Mesendoderm (in vitro differentiated cells): Measurements from ENCODE around the gene SV2C.
A peak's percentile ranks its signal among the peaks of the same experiment; 100 is the strongest.

Source experiments
- DNase-seq: peaks from one replicate; pipeline ENCODE4 v3.0.0; 2013
- H2AK5ac ChIP-seq: 2 replicates; pipeline ENCODE4 v1.6.1; 2013; ENCODE audit warnings: low read length, inconsistent platforms
- H2BK120ac ChIP-seq: 2 replicates; pipeline ENCODE4 v1.6.1; 2013; ENCODE audit warnings: low read depth, mild to moderate bottlenecking, low read length, moderate library complexity, mixed read lengths
- H2BK15ac ChIP-seq: replicated peaks from 2 replicates; pipeline ENCODE4 v1.6.1; 2013; ENCODE audit warnings: low read depth, mild to moderate bottlenecking, moderate library complexity
- H2BK5ac ChIP-seq: 2 replicates; pipeline ENCODE4 v1.6.1; 2013; ENCODE audit warnings: low read length, inconsistent platforms
- H3K18ac ChIP-seq: 2 replicates; pipeline ENCODE4 v1.6.1; 2013; ENCODE audit warnings: mild to moderate bottlenecking, low read length, mixed read lengths
- H3K23ac ChIP-seq: one replicate; pipeline ENCODE4 v1.6.1; 2013; ENCODE audit warnings: low read length
- H3K27ac ChIP-seq: 2 replicates; pipeline ENCODE4 v1.5.1; 2013; ENCODE audit warnings: low read depth, mild to moderate bottlenecking, inconsistent platforms, low read length, moderate library complexity
- H3K27me3 ChIP-seq: 2 replicates; pipeline ENCODE4 v1.6.1; 2013; ENCODE audit warnings: low read length, control low read depth, mild to moderate bottlenecking, inconsistent platforms; ENCODE audit not compliant: insufficient read depth, poor library complexity
- H3K36me3 ChIP-seq: 2 replicates; pipeline ENCODE4 v1.6.1; 2013; ENCODE audit warnings: low read length, inconsistent platforms; ENCODE audit not compliant: control insufficient read depth, insufficient read depth
- H3K4ac ChIP-seq: one replicate; pipeline ENCODE4 v1.6.1; 2013; ENCODE audit warnings: low read depth, mild to moderate bottlenecking, low read length, moderate library complexity
- H3K4me1 ChIP-seq: 2 replicates; pipeline ENCODE4 v1.6.1; 2013; ENCODE audit warnings: low read depth, low read length, inconsistent platforms; ENCODE audit not compliant: control insufficient read depth
- H3K4me2 ChIP-seq: 2 replicates; pipeline ENCODE4 v1.6.1; 2013; ENCODE audit warnings: low read length
- H3K4me3 ChIP-seq: 2 replicates; pipeline ENCODE4 v1.5.1; 2013; ENCODE audit warnings: mild to moderate bottlenecking, low read length
- H3K56ac ChIP-seq: one replicate; pipeline ENCODE4 v1.6.1; 2013; ENCODE audit warnings: low read length
- H3K79me1 ChIP-seq: 2 replicates; pipeline ENCODE4 v1.6.1; 2013; ENCODE audit warnings: low read length, inconsistent platforms
- H3K79me2 ChIP-seq: 2 replicates; pipeline ENCODE4 v1.6.1; 2013; ENCODE audit warnings: mild to moderate bottlenecking, low read length; ENCODE audit not compliant: control insufficient read depth, insufficient read depth
- H3K9ac ChIP-seq: 2 replicates; pipeline ENCODE4 v1.6.1; 2013; ENCODE audit warnings: low read length, inconsistent platforms
- H4K5ac ChIP-seq: one replicate; pipeline ENCODE4 v1.6.1; 2013; ENCODE audit warnings: low read length
- H4K8ac ChIP-seq: one replicate; pipeline ENCODE4 v1.6.1; 2013; ENCODE audit warnings: low read depth, mild to moderate bottlenecking, control low read depth, low read length, moderate library complexity
- WGBS: extraction: QIAGEN DNeasy Blood & Tissue Kit; methylation state at CpG from one replicate; pipeline ENCODE4 v1.1.7; 2013; ENCODE audit warnings: low lambda C conversion rate, missing lambda C conversion rate; ENCODE audit not compliant: insufficient coverage; ENCODE audit errors: extremely low coverage; 5-methylcytosine and 5-hydroxymethylcytosine counted together

SV2C gene

DNA sequence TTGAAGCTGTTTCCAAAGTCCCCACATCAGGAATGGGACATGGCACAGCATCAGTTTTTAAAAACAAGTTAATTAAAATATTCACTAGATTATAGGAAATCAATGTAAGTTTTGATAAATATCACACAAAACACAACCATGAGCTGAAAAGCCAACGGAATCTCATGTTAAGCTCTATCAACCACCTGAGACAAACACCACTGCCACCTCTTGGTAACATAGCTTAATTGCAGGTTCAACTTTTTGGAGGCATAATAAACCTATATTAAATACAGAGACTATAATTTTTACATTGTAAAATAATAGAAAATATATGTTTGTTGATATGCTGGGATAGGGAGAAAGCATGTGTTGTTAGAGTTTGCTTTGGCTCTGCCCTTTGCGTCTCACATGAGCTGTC lies 126.1 kb downstream of the SV2C start:
- peak; percentile 23 for DNase-seq
- no peaks in the 10 kb centered on the region for H3K36me3 ChIP-seq
- H2BK120ac ChIP-seq: no peak overlapping the region
- H3K56ac ChIP-seq: no peak overlapping the region
- no peak overlapping the region for H4K5ac ChIP-seq
- H4K8ac ChIP-seq: no peak overlapping the region
- no peak overlapping the region for H3K23ac ChIP-seq
- no peak overlapping the region for H3K27ac ChIP-seq
- H2BK15ac ChIP-seq: no peak overlapping the region
- no peaks in the 10 kb centered on the region for H3K79me1 ChIP-seq
- no peak overlapping the region for H3K18ac ChIP-seq
- H3K27me3 ChIP-seq: no peaks in the 10 kb centered on the region
- H3K4me2 ChIP-seq: no peak overlapping the region
- no peak overlapping the region for H3K4me3 ChIP-seq
- WGBS: no CpG with 5 or more reads among the region's 2 CpGs
- no peak overlapping the region for H3K9ac ChIP-seq
- peaks cover 1% of the 10 kb centered on the region for H3K4me1 ChIP-seq
- no peak overlapping the region for H2BK5ac ChIP-seq
- no peak overlapping the region for H2AK5ac ChIP-seq
- H3K4ac ChIP-seq: no peak overlapping the region
- H3K79me2 ChIP-seq: no peaks in the 10 kb centered on the region

DNA sequence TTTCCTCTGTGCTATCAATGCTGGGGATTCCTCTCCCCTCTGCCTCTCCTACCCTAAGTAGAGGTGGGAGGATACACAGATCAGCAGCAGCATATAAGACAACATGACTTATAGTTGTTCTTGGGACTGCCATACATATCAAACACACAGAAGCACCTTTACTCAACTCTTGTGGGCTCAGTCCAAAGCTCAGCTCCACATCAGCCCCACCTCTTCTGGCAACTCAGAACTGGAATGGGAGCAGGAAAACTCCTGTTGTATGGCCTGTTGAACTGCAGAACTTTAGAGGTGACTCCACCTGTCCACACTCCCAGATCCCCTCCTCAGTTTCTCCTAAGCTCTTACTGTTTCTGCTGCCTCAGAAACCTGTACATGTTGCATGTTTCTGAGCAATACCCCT lies 127.8 kb downstream of the SV2C start:
- no peak overlapping the region for H3K4me2 ChIP-seq
- H3K36me3 ChIP-seq: no peaks in the 10 kb centered on the region
- no peak for DNase-seq
- H3K9ac ChIP-seq: no peak overlapping the region
- H3K4ac ChIP-seq: no peak overlapping the region
- no peak overlapping the region for H3K27ac ChIP-seq
- no peaks in the 10 kb centered on the region for H3K79me2 ChIP-seq
- no peak overlapping the region for H2AK5ac ChIP-seq
- no peak overlapping the region for H3K18ac ChIP-seq
- no peak overlapping the region for H3K23ac ChIP-seq
- no peaks in the 10 kb centered on the region for H3K27me3 ChIP-seq
- H4K5ac ChIP-seq: no peak overlapping the region
- H2BK120ac ChIP-seq: no peak overlapping the region
- H3K4me3 ChIP-seq: no peak overlapping the region
- H3K4me1 ChIP-seq: no peaks in the 10 kb centered on the region
- no peak overlapping the region for H2BK15ac ChIP-seq
- no peaks in the 10 kb centered on the region for H3K79me1 ChIP-seq
- H4K8ac ChIP-seq: no peak overlapping the region
- H3K56ac ChIP-seq: no peak overlapping the region
- H2BK5ac ChIP-seq: no peak overlapping the region

DNA sequence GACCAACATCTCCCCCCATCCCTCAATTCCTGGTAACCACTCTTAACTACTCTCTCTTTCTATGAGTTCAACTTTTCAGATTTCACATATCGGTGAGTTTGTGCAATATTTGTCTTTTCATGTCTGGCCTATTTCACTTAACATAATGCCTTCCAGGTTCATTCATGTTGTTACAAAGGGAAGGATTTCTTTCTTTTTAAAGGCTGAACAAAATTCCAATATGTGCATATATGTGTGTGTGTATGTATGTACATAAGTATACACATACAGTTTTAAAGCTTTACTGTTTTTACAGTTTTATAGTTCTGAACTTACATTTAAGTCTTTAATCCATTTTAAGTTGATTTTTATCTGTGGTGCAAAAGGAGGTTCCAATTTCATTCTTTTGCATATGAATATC lies 130.7 kb downstream of the SV2C start:
- Histone ChIP-seq H3K27ac (no peak overlapping the region), H2BK120ac (no peak overlapping the region), H2AK5ac (no peak overlapping the region), H4K5ac (no peak overlapping the region), H3K79me2 (no peaks in the 10 kb centered on the region), H3K18ac (no peak overlapping the region), H2BK15ac (no peak overlapping the region), H3K36me3 (no peaks in the 10 kb centered on the region), H3K4me3 (no peak overlapping the region), H3K27me3 (no peaks in the 10 kb centered on the region), H3K9ac (no peak overlapping the region), H3K56ac (no peak overlapping the region), H3K79me1 (no peaks in the 10 kb centered on the region), H3K4me1 (no peaks in the 10 kb centered on the region), H4K8ac (no peak overlapping the region), H3K23ac (no peak overlapping the region), H3K4ac (no peak overlapping the region), H3K4me2 (no peak overlapping the region), H2BK5ac (no peak overlapping the region)
- no peak for DNase-seq
- no CpG with 5 or more reads among the region's 1 CpG for WGBS

DNA sequence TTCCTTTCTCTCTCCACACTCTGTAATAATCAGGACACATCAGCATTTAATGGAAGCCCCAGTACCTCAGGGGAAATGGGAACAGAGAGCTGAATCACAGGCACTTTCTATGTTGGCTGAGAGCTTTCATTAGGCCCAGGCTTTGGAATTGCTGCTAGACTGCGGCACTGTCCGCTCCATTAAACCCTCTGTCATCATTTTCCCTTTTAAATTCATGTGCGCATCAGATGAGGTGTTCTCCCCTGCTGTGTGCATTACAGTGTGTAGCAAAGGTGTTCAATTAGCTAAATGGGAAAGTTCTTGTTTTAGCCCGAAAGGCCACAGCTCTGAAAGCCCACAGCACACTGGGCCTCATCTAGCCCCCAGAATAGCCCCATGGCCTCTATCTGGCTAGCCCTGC lies 133.6 kb downstream of the SV2C start:
- Histone ChIP-seq H3K36me3 (no peaks in the 10 kb centered on the region), H3K56ac (no peak overlapping the region), H2BK120ac (no peak overlapping the region), H2BK5ac (no peak overlapping the region), H3K27ac (no peak overlapping the region), H3K79me1 (no peaks in the 10 kb centered on the region), H2AK5ac (no peak overlapping the region), H3K9ac (no peak overlapping the region), H3K23ac (no peak overlapping the region), H3K4ac (no peak overlapping the region), H3K4me1 (no peaks in the 10 kb centered on the region), H3K27me3 (no peaks in the 10 kb centered on the region), H3K79me2 (no peaks in the 10 kb centered on the region), H3K4me2 (no peak overlapping the region), H4K8ac (no peak overlapping the region), H3K18ac (no peak overlapping the region), H4K5ac (no peak overlapping the region), H3K4me3 (no peak overlapping the region), H2BK15ac (no peak overlapping the region)
- no peak for DNase-seq
- WGBS: no CpG with 5 or more reads among the region's 4 CpGs

DNA sequence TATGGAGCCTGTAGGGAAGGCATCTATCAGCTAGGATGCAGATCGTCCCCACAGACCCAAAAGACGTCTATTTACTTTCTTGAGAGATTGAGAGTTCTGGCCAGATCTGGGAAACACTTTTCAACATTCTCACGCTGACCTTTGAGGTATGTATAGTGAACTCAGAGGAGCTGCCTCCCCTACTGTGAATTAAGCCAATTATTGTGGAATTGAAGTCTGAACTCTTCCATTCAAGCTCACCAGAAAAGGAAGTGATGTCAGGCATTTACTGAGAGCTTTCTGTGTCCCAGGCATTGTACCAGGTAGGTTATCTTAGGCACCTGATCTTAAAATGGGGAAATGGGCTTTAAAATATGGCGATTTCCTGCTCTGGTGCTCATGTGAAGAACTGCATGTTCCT lies 136.5 kb downstream of the SV2C start:
- no peak overlapping the region for H3K4me2 ChIP-seq
- no CpG with 5 or more reads among the region's 4 CpGs for WGBS
- no peaks in the 10 kb centered on the region for H3K27me3 ChIP-seq
- no peak overlapping the region for H3K27ac ChIP-seq
- H3K4ac ChIP-seq: no peak overlapping the region
- H2BK120ac ChIP-seq: no peak overlapping the region
- H3K79me2 ChIP-seq: no peaks in the 10 kb centered on the region
- H3K36me3 ChIP-seq: no peaks in the 10 kb centered on the region
- no peaks in the 10 kb centered on the region for H3K79me1 ChIP-seq
- H2AK5ac ChIP-seq: no peak overlapping the region
- H2BK15ac ChIP-seq: no peak overlapping the region
- no peak overlapping the region for H3K18ac ChIP-seq
- DNase-seq: peak; percentile 53
- H3K23ac ChIP-seq: no peak overlapping the region
- no peak overlapping the region for H3K9ac ChIP-seq
- no peak overlapping the region for H4K5ac ChIP-seq
- no peak overlapping the region for H3K4me3 ChIP-seq
- H2BK5ac ChIP-seq: no peak overlapping the region
- H3K56ac ChIP-seq: no peak overlapping the region
- no peaks in the 10 kb centered on the region for H3K4me1 ChIP-seq
- H4K8ac ChIP-seq: no peak overlapping the region

DNA sequence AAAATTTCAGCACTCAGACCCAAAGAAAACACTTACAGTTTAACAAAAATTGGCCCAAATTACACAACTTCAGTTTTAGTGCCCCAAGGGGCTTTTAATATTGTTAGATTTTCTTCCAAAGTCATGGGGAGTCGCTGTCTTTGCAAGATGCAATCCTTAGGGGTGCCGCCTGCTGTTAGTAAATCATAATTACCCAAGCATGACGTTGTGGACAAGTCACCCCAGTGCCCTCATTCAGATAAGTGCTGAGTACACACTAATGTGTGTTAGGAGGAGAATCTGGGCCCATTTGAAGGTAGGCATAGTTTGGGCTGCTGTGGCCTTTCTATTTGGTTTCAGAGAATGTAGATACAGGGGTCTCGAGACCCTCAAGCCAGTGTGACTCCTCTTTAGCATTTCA lies 138.1 kb downstream of the SV2C start:
- Histone ChIP-seq H3K36me3 (no peaks in the 10 kb centered on the region), H3K23ac (no peak overlapping the region), H2BK5ac (no peak overlapping the region), H2BK120ac (no peak overlapping the region), H4K5ac (no peak overlapping the region), H3K18ac (no peak overlapping the region), H2BK15ac (no peak overlapping the region), H3K27ac (no peak overlapping the region), H3K9ac (no peak overlapping the region), H3K4me2 (no peak overlapping the region), H4K8ac (no peak overlapping the region), H3K4ac (no peak overlapping the region), H3K79me2 (no peaks in the 10 kb centered on the region), H3K56ac (no peak overlapping the region), H3K27me3 (no peaks in the 10 kb centered on the region), H2AK5ac (no peak overlapping the region), H3K4me3 (no peak overlapping the region), H3K79me1 (no peaks in the 10 kb centered on the region), H3K4me1 (no peaks in the 10 kb centered on the region)
- no CpG with 5 or more reads among the region's 4 CpGs for WGBS
- no peak for DNase-seq
